ENCODE data around the gene SLC25A45. TPM values are rescaled to one million over a fixed set of nuclear protein-coding genes. Genes with fewer than 3 reads are reported as not detected.

SLC25A45 gene
- polyA plus RNA-seq, 1 of the 3 experiments (the other 2 are of a cell fraction): 3.6 TPM

DNA sequence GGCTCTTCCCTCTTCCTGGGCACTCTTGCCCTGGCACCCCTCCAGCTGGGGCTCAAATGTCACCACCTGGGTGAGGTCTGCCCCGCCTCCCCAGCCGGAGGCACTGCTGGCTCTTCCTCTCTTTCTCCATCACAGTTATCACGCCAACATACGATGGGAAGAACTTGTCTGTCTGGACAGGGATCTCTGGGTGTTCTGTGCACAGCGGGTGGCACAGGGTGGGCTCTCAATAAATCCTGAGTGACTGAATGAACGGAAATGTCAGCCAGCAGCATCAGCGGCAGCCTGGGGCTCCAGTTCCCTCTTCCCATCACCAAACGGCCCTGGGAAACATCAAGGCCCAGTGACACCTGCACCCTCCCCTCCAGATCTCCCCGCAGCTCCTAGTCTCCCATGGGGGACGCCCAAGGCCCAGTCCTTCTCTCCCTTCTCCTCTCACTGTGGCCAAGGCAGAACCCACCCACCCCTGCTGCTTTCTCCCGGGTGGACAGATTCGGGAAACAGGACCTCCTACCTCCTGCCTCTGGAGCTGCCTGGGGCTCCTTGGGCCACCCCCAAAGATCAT lies 440 bp upstream of the SLC25A45 start:
- CTCF ChIA-PET: interaction anchor here (1.0 to 2.4 kb wide), 10 partner anchors 10 to 127 kb away, joined by 3 to 11 read pairs (median 4); no protein-coding TSS in a partner anchor
- peaks cover 32 to 46% of the 10 kb centered on the region in 2 experiments; a peak in 3 of 4 replicates for H3K4me1 ChIP-seq (ENCODE audit: control insufficient read depth in 1 of 2, insufficient read depth in 2 of 2, low read depth in 1 of 2, low read length in 1 of 2)
- WGBS (ENCODE audit: low lambda C conversion rate): 10% methylated on average over 11 of the region's 12 CpGs
- H3K27ac ChIP-seq (ENCODE audit: low read depth in 2 of 2, low read length in 1 of 2): peak overlapping the region; percentile 98 to 99
- H3K4me2 ChIP-seq: peak overlapping the region; percentile 90
- POLR2A ChIA-PET: interaction anchor here (0.5 to 3.9 kb wide), 7 partner anchors 32 to 128 kb away, joined by 3 to 24 read pairs (median 3); partner anchors contain the start of genes MALAT1 and NEAT1
- no peaks in the 10 kb centered on the region for H3K27me3 ChIP-seq (ENCODE audit: insufficient read depth)
- DNase-seq: peak; percentile 58
- peak overlapping the region; percentile 86 for H3K9ac ChIP-seq
- H3K79me2 ChIP-seq (ENCODE audit: insufficient read depth): peaks cover 33% of the 10 kb centered on the region
- H3K4me3 ChIP-seq (ENCODE audit: low read depth in 2 of 2, low read length in 1 of 2): peak overlapping the region; percentile 44 to 61
- H3K36me3 ChIP-seq (replicated peaks in 1 of 2; ENCODE audit: control insufficient read depth in 1 of 2, insufficient read depth in 2 of 2, low read length in 1 of 2): no peaks in the 10 kb centered on the region
- peaks cover 31% of the 10 kb centered on the region for H3F3A ChIP-seq (replicated peaks; ENCODE audit: insufficient read depth)
- no peaks in the 10 kb centered on the region for H3K9me2 ChIP-seq
- H4K20me1 ChIP-seq (ENCODE audit: insufficient read depth): no peaks in the 10 kb centered on the region
- H3K9me3 ChIP-seq: no peaks in the 10 kb centered on the region
- peak overlapping the region; percentile 55 for H2AFZ ChIP-seq (ENCODE audit: low read depth)
- TF ChIP-seq, protein P1, sequence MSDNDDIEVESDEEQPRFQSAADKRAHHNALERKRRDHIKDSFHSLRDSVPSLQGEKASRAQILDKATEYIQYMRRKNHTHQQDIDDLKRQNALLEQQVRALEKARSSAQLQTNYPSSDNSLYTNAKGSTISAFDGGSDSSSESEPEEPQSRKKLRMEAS (IDR thresholded peaks at IDR 0.05; ENCODE audit: low read depth): no peak
- no peak for TF ChIP-seq TEAD4 (IDR thresholded peaks at IDR 0.05; ENCODE audit: borderline replicate concordance, insufficient read depth)
- no peak for TF ChIP-seq GABPA (IDR thresholded peaks at IDR 0.05; ENCODE audit: low read depth)
- no peak for TF ChIP-seq SMC3 (IDR thresholded peaks at IDR 0.05; ENCODE audit: low read depth, low read length)
- TF ChIP-seq GATA2 (CRISPR knock-in tag; IDR thresholded peaks at IDR 0.05): no peak
- peak; percentile 65 for TF ChIP-seq NFIC (IDR thresholded peaks at IDR 0.05; ENCODE audit: borderline replicate concordance)
- TF ChIP-seq JUND (IDR thresholded peaks at IDR 0.05): no peak
- no peak for TF ChIP-seq FOSL2 (IDR thresholded peaks at IDR 0.05; ENCODE audit: borderline replicate concordance, low read depth)
- TF ChIP-seq MXI1 (IDR thresholded peaks at IDR 0.05; ENCODE audit: low read depth, low read length): no peak
- TF ChIP-seq RCOR1 (IDR thresholded peaks at IDR 0.05; ENCODE audit: low read length): no peak
- TF ChIP-seq, protein P2, sequence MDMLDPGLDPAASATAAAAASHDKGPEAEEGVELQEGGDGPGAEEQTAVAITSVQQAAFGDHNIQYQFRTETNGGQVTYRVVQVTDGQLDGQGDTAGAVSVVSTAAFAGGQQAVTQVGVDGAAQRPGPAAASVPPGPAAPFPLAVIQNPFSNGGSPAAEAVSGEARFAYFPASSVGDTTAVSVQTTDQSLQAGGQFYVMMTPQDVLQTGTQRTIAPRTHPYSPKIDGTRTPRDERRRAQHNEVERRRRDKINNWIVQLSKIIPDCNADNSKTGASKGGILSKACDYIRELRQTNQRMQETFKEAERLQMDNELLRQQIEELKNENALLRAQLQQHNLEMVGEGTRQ (IDR thresholded peaks at IDR 0.05; ENCODE audit: borderline replicate concordance, low read depth, low read length): no peak
- no peak; the same call in 1 of the 2 replicates for TF ChIP-seq FOXJ3 (CRISPR knock-in tag; IDR thresholded peaks at IDR 0.05)
- TF ChIP-seq EP300 (IDR thresholded peaks at IDR 0.05; ENCODE audit: borderline replicate concordance in 1 of 2, low read depth in 1 of 2, low read length in 1 of 2): no peak
- TF ChIP-seq, protein P3, sequence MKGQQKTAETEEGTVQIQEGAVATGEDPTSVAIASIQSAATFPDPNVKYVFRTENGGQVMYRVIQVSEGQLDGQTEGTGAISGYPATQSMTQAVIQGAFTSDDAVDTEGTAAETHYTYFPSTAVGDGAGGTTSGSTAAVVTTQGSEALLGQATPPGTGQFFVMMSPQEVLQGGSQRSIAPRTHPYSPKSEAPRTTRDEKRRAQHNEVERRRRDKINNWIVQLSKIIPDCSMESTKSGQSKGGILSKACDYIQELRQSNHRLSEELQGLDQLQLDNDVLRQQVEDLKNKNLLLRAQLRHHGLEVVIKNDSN (IDR thresholded peaks at IDR 0.05; ENCODE audit: borderline replicate concordance, low read depth): no peak
- TF ChIP-seq, protein P4, sequence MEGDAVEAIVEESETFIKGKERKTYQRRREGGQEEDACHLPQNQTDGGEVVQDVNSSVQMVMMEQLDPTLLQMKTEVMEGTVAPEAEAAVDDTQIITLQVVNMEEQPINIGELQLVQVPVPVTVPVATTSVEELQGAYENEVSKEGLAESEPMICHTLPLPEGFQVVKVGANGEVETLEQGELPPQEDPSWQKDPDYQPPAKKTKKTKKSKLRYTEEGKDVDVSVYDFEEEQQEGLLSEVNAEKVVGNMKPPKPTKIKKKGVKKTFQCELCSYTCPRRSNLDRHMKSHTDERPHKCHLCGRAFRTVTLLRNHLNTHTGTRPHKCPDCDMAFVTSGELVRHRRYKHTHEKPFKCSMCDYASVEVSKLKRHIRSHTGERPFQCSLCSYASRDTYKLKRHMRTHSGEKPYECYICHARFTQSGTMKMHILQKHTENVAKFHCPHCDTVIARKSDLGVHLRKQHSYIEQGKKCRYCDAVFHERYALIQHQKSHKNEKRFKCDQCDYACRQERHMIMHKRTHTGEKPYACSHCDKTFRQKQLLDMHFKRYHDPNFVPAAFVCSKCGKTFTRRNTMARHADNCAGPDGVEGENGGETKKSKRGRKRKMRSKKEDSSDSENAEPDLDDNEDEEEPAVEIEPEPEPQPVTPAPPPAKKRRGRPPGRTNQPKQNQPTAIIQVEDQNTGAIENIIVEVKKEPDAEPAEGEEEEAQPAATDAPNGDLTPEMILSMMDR (IDR thresholded peaks at IDR 0.05): no peak
- TF ChIP-seq, protein P5, sequence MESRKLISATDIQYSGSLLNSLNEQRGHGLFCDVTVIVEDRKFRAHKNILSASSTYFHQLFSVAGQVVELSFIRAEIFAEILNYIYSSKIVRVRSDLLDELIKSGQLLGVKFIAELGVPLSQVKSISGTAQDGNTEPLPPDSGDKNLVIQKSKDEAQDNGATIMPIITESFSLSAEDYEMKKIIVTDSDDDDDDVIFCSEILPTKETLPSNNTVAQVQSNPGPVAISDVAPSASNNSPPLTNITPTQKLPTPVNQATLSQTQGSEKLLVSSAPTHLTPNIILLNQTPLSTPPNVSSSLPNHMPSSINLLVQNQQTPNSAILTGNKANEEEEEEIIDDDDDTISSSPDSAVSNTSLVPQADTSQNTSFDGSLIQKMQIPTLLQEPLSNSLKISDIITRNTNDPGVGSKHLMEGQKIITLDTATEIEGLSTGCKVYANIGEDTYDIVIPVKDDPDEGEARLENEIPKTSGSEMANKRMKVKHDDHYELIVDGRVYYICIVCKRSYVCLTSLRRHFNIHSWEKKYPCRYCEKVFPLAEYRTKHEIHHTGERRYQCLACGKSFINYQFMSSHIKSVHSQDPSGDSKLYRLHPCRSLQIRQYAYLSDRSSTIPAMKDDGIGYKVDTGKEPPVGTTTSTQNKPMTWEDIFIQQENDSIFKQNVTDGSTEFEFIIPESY (IDR thresholded peaks at IDR 0.05; ENCODE audit: borderline replicate concordance, low read depth): no peak
- TF ChIP-seq YY1 (IDR thresholded peaks at IDR 0.05; ENCODE audit: low read depth): no peak
- 0 out of 2 replicates have a peak, but pooled peaks have one; percentile 24 for TF ChIP-seq ELF1 (IDR thresholded peaks at IDR 0.05)
- TF ChIP-seq, protein P6, sequence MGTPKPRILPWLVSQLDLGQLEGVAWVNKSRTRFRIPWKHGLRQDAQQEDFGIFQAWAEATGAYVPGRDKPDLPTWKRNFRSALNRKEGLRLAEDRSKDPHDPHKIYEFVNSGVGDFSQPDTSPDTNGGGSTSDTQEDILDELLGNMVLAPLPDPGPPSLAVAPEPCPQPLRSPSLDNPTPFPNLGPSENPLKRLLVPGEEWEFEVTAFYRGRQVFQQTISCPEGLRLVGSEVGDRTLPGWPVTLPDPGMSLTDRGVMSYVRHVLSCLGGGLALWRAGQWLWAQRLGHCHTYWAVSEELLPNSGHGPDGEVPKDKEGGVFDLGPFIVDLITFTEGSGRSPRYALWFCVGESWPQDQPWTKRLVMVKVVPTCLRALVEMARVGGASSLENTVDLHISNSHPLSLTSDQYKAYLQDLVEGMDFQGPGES (IDR thresholded peaks at IDR 0.05; ENCODE audit: low read depth, low read length): no peak
- TF ChIP-seq, protein P7, sequence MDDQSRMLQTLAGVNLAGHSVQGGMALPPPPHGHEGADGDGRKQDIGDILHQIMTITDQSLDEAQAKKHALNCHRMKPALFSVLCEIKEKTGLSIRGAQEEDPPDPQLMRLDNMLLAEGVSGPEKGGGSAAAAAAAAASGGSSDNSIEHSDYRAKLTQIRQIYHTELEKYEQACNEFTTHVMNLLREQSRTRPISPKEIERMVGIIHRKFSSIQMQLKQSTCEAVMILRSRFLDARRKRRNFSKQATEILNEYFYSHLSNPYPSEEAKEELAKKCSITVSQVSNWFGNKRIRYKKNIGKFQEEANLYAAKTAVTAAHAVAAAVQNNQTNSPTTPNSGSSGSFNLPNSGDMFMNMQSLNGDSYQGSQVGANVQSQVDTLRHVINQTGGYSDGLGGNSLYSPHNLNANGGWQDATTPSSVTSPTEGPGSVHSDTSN (IDR thresholded peaks at IDR 0.05): peak; percentile 28
- no peak for TF ChIP-seq FOXM1 (IDR thresholded peaks at IDR 0.05; ENCODE audit: low read depth)
- TF ChIP-seq SIN3A (IDR thresholded peaks at IDR 0.05; ENCODE audit: borderline replicate concordance, low read depth, low read length): no peak

All from SK-N-SH (cell line).